Caco-2 (cell line): ENCODE measurements around the gene MAP1LC3C. TPM values are rescaled to one million over a fixed set of nuclear protein-coding genes. Genes with fewer than 3 reads are reported as not detected.

ENCODE experiments used
- BruUV-seq: library from RNA; stranded (reverse); fragments of 400-500 nt; replicated peaks from 2 replicates; lab custom pipeline; 2021; lab: Mats Ljungman, UMichigan
- CTCF ChIA-PET: fragments of 300-600 bp; sonication (Branson Sonifier 250); formaldehyde crosslinking; loops from one replicate; lab custom pipeline; 2022; ENCODE audit warnings: antibody characterized with exemption; lab: Charles Lee
- POLR2A ChIA-PET: fragments of 300-600 bp; sonication (Branson Sonifier 250); formaldehyde crosslinking; loops from one replicate; lab custom pipeline; 2022; ENCODE audit warnings: antibody characterized with exemption; lab: Charles Lee
- DNase-seq, 2 experiments: peaks; one replicate each; pipeline versions ENCODE4 v3.0.0 to v3.0.0-alpha.2; 2020 to 2022
- H3K27me3 ChIP-seq: replicated peaks from 2 replicates; pipeline ENCODE4 v1.6.0; 2011; ENCODE audit warnings: low read length; ENCODE audit not compliant: control insufficient read depth, insufficient read depth
- H3K36me3 ChIP-seq: 2 replicates; pipeline ENCODE4 v1.5.1; 2011; ENCODE audit warnings: low read length; ENCODE audit not compliant: control insufficient read depth, insufficient read depth
- H3K4me1 ChIP-seq: fragments of 250-450 bp; sonication (Bioruptor Pico); 2 replicates; pipeline ENCODE4 v1.5.1; 2020; ENCODE audit warnings: mild to moderate bottlenecking
- H3K4me3 ChIP-seq: 2 replicates; pipeline ENCODE4 v1.5.1; 2011; ENCODE audit warnings: low read depth, mild to moderate bottlenecking, control low read depth, low read length
- H3K9me3 ChIP-seq: fragments of 250-450 bp; sonication (Bioruptor Pico); 2 replicates; pipeline ENCODE4 v1.5.1; 2020; ENCODE audit warnings: mild to moderate bottlenecking, moderate library complexity
- H3K27ac Mint-ChIP-seq: one replicate; pipeline ENCODE4 v1.8.0; 2022; ENCODE audit warnings: mixed read lengths; ENCODE audit not compliant: unreplicated experiment
- H3K27me3 Mint-ChIP-seq: one replicate; pipeline ENCODE4 v1.8.0; 2022; ENCODE audit warnings: mixed read lengths; ENCODE audit not compliant: insufficient read depth, unreplicated experiment
- H3K36me3 Mint-ChIP-seq: one replicate; pipeline ENCODE4 v1.8.0; 2022; ENCODE audit warnings: mild to moderate bottlenecking, mixed read lengths; ENCODE audit not compliant: insufficient read depth, unreplicated experiment
- H3K4me1 Mint-ChIP-seq: one replicate; pipeline ENCODE4 v1.8.0; 2022; ENCODE audit warnings: low read depth, mixed read lengths; ENCODE audit not compliant: unreplicated experiment
- H3K4me3 Mint-ChIP-seq: one replicate; pipeline ENCODE4 v1.8.0; 2022; ENCODE audit warnings: mild to moderate bottlenecking, moderate library complexity, mixed read lengths; ENCODE audit not compliant: unreplicated experiment
- H3K9me3 Mint-ChIP-seq: one replicate; pipeline ENCODE4 v1.8.0; 2022; ENCODE audit warnings: mixed read lengths; ENCODE audit not compliant: unreplicated experiment
- CTCF ChIP-seq, 2 experiments: fragments of 200-600 bp in 1 of 2; IDR thresholded peaks; 1 replicate in 1 of 2; 2 replicates in 1 of 2; pipeline versions ENCODE4 v1.5.1 to v1.8.0; 2011 to 2022; ENCODE audit warnings: antibody characterized with exemption in 1 of 2, control low read depth in 1 of 2, inconsistent platforms in 1 of 2, low read depth in 1 of 2, low read length in 1 of 2, mild to moderate bottlenecking in 1 of 2, moderate library complexity in 1 of 2; ENCODE audit not compliant: insufficient read depth in 1 of 2, severe bottlenecking in 1 of 2, unreplicated experiment in 1 of 2
- intact Hi-C: fragments of 100-400 bp; cut with micrococcal nuclease; formaldehyde crosslinking; loops from one replicate; pipeline ENCODE4 v1.10.0; 2022; ENCODE audit not compliant: unreplicated experiment
- total RNA-seq: library from RNA; stranded (reverse); gene quantifications from 2 replicates; pipeline ENCODE4 v1.2.3, GENCODE V29; 2022

Gene MAP1LC3C
- total RNA-seq, 1 experiment from 2014 or later: 0.86 TPM

DNA sequence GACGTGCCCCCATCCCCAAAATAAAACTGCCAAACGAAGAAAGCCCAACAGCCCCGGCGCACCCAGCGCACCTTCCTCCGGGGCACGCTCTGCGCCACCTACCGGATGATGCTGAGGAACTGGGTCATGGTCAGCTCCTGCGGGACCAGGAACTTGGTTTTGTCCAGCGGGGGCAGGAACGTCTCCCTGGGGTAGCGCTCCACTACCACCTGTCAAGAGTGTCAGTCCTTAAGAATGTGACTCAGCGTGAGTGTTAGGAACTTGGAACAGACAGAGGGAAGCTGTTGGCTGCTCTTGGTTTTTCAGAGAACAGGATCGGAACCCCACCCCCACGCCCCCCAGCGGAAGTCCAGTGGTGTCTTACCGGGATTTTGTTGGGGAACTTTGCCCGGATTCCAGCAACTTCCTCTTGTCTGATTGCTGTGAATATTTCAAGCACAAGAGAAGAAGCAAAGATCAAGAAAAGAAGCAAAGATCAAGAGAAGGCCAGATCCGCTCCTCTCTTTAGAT lies 431 bp downstream of the MAP1LC3C start:
- CTCF ChIA-PET: interaction anchor here (0.7 to 0.9 kb wide), 2 partner anchors 23 to 526 kb away, joined by 3 to 11 read pairs; partner anchors contain the start of gene PLD5

DNA sequence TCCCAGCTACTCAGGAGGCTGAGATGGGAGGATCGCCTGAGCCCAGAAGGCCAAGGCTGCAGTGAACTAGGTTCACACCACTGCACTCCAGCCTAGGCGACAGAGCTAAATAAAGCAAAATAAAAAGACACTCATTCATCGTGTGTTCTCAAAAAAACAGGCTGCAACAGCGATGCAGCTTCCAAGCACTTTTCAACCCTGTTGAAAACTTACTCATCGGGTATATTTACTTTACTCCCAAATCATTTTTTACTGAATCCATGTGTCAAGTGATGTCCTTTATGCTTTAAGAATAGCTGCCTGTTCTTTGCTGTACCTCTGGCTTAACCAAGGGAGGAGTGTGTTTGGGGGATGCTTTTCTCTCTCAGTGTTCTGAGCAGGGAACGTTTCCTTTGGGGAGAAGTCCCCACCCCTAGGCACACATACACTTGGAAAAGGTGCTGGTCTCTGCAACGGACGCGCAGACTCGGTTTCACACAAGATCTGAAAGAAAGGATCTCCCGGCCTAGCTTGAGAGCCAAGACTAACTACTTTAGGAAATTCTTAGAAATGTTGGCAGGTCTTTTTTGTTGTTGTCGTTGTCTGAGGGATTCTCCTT lies 1.4 kb downstream of the MAP1LC3C start:
- Mint-ChIP-seq H3K4me3 (no peak overlapping the region), H3K27me3 (no peaks in the 10 kb centered on the region), H3K36me3 (no peaks in the 10 kb centered on the region), H3K9me3 (no peaks in the 10 kb centered on the region), H3K27ac (no peak overlapping the region), H3K4me1 (peaks cover 8% of the 10 kb centered on the region)
- intact Hi-C loops: no loop called here
- peaks cover 15% of the 10 kb centered on the region for H3K4me1 ChIP-seq
- H3K9me3 ChIP-seq: no peaks in the 10 kb centered on the region
- H3K36me3 ChIP-seq: no peaks in the 10 kb centered on the region
- ChIA-PET POLR2A (no interaction called here), CTCF (interaction anchor here (0.7 kb wide), 2 partner anchors 24 to 1466 kb away, joined by 4 to 11 read pairs; no protein-coding TSS in a partner anchor)
- no peaks in the 10 kb centered on the region for H3K27me3 ChIP-seq
- BruUV-seq: no TSS peak
- no peak for DNase-seq
- TF ChIP-seq CTCF (IDR thresholded peaks at IDR 0.05; ENCODE audit: insufficient read depth in 1 of 2, low read depth in 1 of 2, low read length in 1 of 2, severe bottlenecking in 1 of 2, unreplicated experiment in 1 of 2): no peak
- H3K4me3 ChIP-seq: no peak overlapping the region

More for the DNA sequence above, 431 bp downstream of the MAP1LC3C start:
- intact Hi-C loops: no loop called here
- POLR2A ChIA-PET: no interaction called here
- Mint-ChIP-seq H3K27ac (peak overlapping the region; percentile 50), H3K4me1 (peaks cover 11% of the 10 kb centered on the region), H3K9me3 (no peaks in the 10 kb centered on the region), H3K36me3 (no peaks in the 10 kb centered on the region), H3K27me3 (no peaks in the 10 kb centered on the region), H3K4me3 (no peak overlapping the region)
- Histone ChIP-seq H3K4me3 (no peak overlapping the region), H3K9me3 (no peaks in the 10 kb centered on the region), H3K36me3 (no peaks in the 10 kb centered on the region), H3K27me3 (no peaks in the 10 kb centered on the region), H3K4me1 (peaks cover 15% of the 10 kb centered on the region)
- DNase-seq: peak; percentile 48 to 66
- TF ChIP-seq CTCF (IDR thresholded peaks at IDR 0.05; ENCODE audit: insufficient read depth in 1 of 2, low read depth in 1 of 2, low read length in 1 of 2, severe bottlenecking in 1 of 2, unreplicated experiment in 1 of 2): peak; percentile 12 to 18
- no TSS peak for BruUV-seq

- Histone ChIP-seq H3K36me3 (no peaks in the 10 kb centered on the region), H3K4me1 (peaks cover 8% of the 10 kb centered on the region), H3K4me3 (no peak overlapping the region), H3K27me3 (no peaks in the 10 kb centered on the region; the same call in 1 of the 2 replicates), H3K9me3 (no peaks in the 10 kb centered on the region)
- POLR2A ChIA-PET: no interaction called here
- CTCF ChIA-PET: interaction anchor here (0.6 kb wide), 1 partner anchor 20 kb away, joined by 7 read pairs; no protein-coding TSS in a partner anchor
- BruUV-seq: no TSS peak
- Mint-ChIP-seq H3K4me1 (no peaks in the 10 kb centered on the region), H3K9me3 (no peaks in the 10 kb centered on the region), H3K27ac (no peak overlapping the region), H3K36me3 (no peaks in the 10 kb centered on the region), H3K27me3 (no peaks in the 10 kb centered on the region), H3K4me3 (no peak overlapping the region)
- no peak for TF ChIP-seq CTCF (IDR thresholded peaks at IDR 0.05; ENCODE audit: insufficient read depth in 1 of 2, low read depth in 1 of 2, low read length in 1 of 2, severe bottlenecking in 1 of 2, unreplicated experiment in 1 of 2)
- intact Hi-C loops: no loop called here
- DNase-seq: no peak
These were observed 4.7 kb downstream of the MAP1LC3C start for GRCh38 chr1:241994171-241994570.
